GM12873 (cell line): ENCODE measurements around the gene CCL22.

ENCODE experiments used
- TF ChIP-seq, protein P1 (sequence below): IDR thresholded peaks from 2 replicates; pipeline ENCODE4 v1.5.1; 2012; ENCODE audit warnings: low read depth, mild to moderate bottlenecking, moderate library complexity, low read length, control low read depth; ENCODE audit not compliant: insufficient read depth; ENCODE audit errors: missing control alignments

The CCL22 gene

DNA sequence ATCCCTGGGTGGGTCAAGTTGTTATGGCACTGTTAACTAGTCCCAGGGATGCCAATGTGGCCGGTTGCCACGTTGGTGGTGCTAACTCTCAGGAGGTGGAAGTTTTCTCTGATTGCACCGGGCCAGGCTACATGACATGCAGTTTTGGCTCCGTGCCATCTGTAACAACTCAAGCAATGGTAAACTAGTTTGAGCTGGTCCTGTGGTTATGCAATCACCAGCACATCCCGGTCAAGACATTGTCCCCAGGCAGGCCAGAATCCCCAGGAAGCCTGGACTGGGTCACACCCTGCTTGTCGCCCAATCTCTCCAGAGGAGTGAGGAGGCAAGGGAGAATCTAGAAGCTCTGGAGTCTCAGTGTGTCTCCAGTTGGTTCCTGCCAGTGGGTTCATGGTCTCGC, 35.9 kb downstream of the CCL22 start:
- TF ChIP-seq, protein P1, sequence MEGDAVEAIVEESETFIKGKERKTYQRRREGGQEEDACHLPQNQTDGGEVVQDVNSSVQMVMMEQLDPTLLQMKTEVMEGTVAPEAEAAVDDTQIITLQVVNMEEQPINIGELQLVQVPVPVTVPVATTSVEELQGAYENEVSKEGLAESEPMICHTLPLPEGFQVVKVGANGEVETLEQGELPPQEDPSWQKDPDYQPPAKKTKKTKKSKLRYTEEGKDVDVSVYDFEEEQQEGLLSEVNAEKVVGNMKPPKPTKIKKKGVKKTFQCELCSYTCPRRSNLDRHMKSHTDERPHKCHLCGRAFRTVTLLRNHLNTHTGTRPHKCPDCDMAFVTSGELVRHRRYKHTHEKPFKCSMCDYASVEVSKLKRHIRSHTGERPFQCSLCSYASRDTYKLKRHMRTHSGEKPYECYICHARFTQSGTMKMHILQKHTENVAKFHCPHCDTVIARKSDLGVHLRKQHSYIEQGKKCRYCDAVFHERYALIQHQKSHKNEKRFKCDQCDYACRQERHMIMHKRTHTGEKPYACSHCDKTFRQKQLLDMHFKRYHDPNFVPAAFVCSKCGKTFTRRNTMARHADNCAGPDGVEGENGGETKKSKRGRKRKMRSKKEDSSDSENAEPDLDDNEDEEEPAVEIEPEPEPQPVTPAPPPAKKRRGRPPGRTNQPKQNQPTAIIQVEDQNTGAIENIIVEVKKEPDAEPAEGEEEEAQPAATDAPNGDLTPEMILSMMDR = no peak

DNA sequence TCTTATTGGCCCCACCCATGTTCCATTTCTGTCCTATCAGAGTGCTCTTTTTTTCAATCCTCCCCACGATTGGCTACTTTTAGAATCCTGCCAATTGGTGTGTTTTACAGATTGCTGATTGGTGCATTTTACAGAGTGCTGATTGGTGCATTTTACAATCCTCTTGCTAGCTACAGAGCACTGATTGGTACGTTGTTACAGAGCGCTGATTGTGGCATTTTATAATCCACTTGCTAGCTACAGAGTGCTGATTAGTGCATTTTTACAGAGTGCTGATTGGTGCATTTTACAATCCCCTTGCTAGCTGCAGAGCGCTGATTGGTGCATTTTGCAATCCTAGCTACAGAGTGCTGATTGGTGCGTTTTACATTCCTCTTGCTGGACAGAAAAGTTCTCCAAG, 36.4 kb downstream of the CCL22 start:
- TF ChIP-seq, protein P1 = no peak

DNA sequence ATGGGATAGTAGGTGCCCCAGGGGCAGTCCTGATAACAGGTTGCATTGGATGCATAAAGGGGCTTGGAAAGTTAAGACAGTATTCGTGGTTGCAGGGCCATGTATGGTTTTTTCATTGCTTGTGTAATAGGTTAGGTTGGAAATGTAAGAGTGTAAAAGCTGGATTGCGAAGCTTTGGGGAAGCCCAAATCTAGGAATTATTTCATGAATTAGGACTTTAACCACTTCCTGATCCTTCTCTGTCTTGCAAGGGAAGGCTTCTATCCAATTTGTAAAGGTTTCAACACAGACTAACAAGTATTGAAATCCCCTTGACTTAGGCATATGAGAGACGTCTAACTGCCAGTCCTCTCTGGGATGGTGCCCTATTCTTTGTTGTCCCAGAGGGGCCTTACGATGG, 38.2 kb downstream of the CCL22 start:
- TF ChIP-seq, protein P1 = no peak

DNA sequence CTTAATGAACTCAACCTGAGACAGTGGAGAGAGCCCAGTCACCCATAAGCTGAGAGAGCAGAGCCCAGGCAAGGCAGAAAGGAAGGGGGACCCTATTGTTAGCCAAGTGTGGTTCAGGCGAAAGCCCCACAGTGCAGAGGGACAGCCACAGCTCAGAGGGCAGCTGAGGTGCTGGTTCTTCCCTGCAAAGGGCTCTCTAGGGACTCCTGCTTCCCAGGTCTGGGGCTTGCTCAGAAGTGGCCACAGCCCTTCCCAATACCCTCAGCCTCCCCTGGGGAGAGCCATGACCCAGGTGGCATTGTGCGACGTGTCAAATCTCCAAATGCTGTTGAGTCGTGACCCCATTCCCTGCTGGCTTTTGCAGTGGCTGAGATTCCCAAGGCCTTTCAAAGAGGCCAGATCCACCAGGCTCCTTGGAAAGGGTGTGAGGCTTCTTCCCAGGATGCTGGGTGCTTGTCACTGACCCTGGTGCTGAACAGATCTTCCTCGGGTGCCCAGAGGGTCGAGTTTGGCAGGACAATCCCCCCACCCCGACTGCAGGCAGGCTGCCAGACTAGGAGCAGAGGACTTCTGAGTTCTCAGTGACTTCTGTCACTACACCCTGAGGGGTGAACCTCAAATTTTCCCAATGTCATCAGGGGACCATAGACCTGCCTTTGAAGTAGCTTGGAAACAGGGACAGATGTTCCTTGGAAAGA, 43.5 kb downstream of the CCL22 start:
- TF ChIP-seq, protein P1 = no peak

DNA sequence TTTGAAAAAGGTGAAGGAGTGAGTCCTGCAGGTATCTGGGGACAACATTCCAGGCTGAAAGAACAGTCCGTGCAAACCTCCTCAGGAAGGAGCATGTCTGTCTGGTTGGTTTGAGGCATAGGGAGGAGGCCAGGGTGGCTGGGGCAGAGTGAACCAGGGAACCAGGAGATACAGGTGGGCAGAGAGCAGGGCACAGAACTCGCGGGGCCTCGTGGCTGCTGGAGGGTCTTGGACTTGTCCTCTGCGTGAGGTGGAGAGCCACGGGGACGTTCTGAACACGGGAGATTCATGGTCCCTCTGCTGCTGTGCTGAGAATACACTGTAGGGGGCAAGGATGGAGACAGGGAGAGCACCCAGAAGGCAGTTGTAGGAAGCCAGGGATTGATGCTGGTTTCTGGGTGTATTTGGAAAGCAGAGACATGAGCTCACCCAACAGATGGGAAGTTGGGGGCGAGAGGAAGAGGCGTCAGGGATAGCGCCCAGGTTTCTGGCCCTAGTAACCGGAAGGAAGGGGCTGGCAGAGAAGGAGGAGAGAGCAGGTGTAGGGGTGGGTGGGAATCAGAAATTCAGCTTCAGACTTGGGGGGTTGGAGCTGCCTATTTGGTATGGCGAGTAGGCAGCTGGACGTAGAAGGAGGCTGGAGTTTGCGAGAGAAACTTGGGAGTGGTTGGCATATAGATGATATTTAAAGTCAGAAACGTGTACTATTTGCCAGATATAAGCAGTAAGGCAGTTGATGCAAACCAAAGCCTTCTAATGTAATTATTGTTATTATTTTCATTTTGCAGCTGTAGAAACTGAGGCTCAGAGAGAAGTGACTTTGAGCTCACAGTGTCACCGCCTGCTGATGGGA, 45.6 kb downstream of the CCL22 start, which contains the start of gene CCL17:
Gene CCL17, plus strand, starts transcription at position 803 of the 853 bp plus-strand sequence. CDS start 9,166 bp downstream, outside the sequence.
- TF ChIP-seq, protein P1 = no peak

DNA sequence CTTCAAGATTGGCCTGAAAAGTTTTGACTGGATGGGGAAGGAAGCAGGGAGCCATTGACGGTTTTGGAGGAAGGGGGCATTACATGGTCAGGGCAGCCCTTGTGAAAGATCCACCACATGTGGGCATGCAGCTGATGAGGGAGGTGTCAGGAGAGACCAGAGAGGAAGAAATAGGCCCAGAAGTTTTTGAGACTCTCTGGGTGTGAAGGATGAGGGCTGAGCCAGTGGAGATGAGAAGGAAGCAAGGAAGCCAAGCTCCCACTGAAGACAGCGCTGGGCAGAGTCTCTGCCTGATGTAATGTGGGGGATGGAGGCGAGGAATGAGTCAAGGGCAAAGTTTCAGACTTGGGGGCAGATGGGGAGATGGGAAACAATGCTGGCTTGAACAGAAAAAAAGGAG, 46.5 kb downstream of the CCL22 start:
- TF ChIP-seq, protein P1 = no peak

DNA sequence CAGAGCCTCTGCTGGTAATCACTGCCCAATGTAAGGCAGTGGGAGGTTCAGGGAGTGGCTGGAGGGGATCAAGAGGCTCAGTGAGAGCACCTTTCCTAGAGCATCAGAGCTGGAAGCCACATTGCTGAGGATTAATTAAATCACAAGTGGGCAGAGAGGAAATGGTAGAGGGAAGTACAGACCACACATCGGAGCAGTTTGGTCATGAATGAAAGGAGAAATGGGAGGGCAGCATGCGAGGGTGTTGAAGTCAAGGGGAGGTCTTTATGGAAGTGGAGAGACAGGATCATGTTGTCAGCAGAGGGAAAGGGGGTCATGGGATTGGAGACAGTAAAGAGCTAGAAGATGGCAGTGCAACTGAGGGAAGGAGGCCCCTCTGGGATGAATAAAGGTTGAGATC, 48.3 kb downstream of the CCL22 start:
- TF ChIP-seq, protein P1 = no peak
